Suppressor macrophage (primary cell): ENCODE measurements around the gene MINDY1.
A peak's percentile ranks its signal among the peaks of the same experiment; 100 is the strongest.

Experiments
- DNase-seq, 4 experiments: peaks; one replicate each; pipeline ENCODE4 v3.0.0-alpha.2; 2020 to 2022
- total RNA-seq, 17 experiments: gene quantifications; one replicate each; lab custom pipeline; 2026; ENCODE audit warnings: mixed read lengths in 6 of 17, inconsistent platforms in 3 of 17; lab: John Stamatoyannopoulos, UW

MINDY1 gene, protein sequence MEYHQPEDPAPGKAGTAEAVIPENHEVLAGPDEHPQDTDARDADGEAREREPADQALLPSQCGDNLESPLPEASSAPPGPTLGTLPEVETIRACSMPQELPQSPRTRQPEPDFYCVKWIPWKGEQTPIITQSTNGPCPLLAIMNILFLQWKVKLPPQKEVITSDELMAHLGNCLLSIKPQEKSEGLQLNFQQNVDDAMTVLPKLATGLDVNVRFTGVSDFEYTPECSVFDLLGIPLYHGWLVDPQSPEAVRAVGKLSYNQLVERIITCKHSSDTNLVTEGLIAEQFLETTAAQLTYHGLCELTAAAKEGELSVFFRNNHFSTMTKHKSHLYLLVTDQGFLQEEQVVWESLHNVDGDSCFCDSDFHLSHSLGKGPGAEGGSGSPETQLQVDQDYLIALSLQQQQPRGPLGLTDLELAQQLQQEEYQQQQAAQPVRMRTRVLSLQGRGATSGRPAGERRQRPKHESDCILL
- total RNA-seq: 6.0 to 26.5 (median 18.0) reads per million in 17 experiments

DNA sequence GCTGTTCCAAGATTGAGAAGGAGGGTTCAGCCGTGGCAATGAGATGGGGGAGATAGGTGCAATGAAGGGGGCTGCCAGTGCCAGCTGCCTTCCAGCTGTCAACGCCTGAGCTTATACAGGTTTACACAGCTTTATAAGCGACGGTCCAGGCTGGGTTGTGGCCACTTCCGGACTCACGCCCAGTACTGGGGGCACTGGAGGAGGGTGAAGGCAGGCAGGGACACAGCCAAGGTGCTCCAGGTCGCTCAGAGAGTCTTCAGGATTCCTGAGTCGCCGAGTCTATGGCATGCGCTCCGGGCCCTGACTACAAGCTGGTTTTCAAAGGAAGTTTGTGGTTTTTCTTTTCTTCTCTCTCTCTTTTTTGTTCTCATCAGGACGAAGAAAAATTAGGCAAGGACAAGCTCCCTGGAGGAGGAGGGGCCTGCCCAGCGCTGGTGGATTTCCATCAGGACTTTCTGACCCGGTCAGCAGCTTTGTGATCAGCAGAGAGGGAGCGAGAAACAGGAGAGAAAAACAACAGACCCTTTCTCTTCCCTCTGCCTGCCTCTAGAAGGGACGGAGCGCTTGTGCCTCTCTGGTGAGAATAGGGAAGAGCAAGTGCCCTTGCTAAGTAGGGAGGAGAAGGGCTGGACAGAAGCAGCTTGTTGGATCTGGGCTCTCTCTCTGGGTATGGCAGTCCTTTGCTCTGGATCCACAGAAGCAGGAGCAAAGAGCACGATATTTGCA lies at the start of gene MINDY1:
Gene MINDY1 (minus strand): TSS at position 576 of the 726 bp plus-strand sequence. CDS start 4,285 bp downstream, outside the sequence.
- peak; percentile 72 to 84 (median 83) for DNase-seq

DNA sequence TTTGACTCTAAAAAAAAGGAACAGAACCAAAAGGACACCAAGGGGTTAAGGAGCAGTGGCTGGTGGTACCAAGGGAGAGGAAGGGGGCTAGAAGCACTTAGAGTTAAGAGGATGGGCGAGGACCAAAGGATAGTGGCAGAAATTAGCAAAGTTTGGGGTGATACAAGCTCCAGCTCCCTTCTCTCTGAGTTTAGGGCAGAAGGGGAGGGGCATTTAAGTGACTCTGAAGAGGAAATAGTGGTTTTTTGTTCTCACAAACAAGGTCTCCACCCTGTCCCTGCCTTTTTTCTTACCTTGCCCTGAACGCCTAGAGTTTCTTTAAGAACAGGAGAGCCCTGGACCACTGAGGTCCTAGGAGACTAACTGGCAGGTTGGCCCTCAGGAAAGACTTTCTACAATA lies 49.4 kb upstream of the MINDY1 start:
- no peak for DNase-seq

DNA sequence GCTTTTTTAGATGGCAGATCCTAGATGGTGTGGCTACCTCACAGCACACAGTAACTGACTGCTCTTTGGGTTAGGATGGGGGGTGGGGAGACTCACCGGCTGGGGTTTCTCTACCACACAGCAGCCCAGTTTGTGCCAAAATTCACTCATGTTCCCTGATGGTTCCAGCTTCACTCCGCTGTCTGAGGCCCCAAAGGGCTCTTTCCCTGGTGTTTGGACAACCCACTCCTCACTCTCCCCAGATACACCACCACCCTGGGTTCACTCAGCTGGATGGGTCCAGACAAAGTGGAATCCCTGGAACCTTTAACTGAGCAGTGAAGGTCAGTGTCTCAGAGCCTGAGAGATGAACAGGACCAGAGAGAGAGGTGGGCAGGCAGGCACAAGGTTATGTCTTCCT lies 48.9 kb upstream of the MINDY1 start:
- DNase-seq: no peak

DNA sequence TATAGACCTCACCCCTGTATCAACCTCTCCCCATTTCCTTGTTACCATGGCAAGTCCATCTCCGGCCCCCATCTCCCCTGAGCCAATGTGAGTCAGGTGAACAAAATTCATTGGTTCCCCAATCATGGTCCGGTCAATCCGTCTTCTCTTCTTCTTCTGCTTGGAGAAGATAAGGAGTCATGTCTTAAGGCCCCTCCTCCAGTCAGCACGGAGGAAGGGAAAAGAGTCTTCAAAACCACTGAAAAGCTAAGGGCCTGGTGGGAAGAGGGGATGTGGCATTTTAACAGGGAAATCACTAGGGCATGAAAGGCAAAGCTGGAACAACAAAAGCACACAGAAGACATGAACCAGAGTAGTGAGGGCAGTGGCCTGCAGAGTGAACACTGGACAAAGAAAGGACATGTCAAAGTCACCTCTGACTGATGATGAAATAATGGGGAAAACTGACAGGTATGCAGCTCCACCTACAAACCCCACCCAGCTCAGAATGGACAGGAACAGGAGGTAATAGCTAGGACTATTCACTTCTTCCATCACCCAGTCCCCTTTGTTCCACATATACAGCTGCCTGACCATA lies 48.4 kb upstream of the MINDY1 start:
- DNase-seq: no peak

DNA sequence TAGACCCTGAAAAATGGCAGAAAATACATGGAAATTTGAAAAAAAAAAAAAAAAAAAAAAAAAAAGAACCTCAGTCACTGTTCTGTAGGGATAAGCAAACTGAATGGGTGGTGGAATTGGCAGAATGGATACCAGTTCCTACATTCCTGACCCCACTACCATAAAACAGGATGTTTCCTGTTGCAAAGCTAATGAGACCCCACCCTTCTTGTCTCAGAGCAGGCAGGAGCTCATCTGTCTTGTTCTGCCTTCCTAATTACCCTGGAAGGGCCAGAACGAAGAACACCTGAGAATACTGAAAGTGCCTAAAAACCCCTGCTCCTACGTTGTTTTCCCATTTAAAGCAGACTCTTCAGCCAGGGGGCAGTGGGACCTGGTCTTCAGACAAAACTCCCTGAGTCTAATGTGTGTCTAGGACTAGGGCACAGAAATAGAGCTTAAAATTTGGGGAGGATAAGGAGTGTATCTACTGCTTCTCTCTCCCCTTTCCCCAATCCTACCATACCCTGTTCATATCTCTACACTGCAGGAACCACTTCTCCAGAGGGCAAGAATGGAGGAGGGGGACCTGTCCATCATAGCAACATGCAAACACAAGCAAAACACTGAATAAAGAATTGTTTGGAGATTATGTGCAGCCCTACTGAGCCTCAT lies 44.8 kb upstream of the MINDY1 start:
- no peak for DNase-seq

DNA sequence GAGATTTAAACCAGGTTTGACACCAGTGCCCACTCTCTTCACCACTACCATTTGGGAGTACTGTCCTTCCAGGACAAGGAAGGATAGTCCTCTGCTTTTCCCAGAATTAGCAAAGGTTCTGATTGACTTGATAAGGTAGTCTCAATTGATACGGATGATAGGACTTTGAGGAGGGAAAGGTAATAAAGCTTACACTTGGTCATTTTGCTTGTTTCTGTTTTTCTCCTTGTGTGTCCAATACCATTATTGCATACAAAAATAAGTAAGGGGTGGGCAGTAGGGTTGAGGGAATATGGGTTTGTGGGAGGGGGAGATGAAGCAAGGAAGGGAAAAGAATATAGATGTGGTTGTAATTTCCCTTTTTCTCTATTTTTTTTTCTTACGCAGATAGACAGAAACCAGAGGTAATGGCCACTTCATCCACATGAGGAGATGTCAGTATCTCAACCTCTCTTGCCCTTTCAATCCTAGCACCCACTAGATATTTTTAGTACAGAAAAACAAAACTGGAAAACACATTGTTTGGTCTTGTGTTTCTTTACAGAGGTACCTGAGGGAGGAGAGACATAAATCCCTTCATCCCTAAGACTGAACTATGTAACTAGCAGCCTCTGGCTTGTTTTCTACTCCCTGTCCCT lies 43.5 kb upstream of the MINDY1 start:
- no peak for DNase-seq

DNA sequence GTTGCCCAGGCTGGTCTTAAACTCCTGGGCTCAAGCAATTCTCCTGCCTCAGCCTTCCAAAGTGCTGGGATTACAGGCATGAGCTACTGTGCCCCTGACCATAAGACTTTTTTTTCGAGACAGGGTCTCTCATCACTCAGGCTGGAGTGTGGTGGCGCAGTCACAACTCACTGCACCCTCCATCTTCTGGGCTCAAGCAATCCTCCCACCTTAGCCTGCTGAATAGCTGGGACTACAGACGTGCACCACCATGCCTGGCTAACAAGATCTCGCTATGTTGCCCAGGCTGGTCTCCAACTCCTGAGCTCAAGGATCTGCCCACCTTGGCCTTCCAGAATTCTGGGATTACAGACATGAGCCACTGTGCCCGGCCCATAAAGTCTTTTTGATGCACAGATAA lies 42.8 kb upstream of the MINDY1 start:
- DNase-seq: no peak

DNA sequence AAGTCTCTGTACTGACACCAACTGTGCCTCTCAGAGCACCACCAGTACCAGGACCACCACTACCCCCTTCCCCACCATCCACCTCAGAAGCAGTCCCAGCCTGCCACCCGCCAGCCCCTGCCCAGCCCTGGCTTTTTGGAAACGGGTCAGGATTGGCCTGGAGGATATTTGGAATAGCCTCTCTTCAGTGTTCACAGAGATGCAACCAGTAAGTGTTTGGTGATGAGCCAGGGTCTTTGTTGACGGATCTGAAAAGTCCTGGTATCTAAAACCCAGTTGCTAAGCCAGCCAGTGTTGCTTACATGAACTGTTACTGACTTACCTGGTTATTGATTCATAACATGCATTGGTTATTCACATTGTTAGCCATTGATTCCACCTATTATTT lies 41.9 kb upstream of the MINDY1 start:
- DNase-seq: no peak

DNA sequence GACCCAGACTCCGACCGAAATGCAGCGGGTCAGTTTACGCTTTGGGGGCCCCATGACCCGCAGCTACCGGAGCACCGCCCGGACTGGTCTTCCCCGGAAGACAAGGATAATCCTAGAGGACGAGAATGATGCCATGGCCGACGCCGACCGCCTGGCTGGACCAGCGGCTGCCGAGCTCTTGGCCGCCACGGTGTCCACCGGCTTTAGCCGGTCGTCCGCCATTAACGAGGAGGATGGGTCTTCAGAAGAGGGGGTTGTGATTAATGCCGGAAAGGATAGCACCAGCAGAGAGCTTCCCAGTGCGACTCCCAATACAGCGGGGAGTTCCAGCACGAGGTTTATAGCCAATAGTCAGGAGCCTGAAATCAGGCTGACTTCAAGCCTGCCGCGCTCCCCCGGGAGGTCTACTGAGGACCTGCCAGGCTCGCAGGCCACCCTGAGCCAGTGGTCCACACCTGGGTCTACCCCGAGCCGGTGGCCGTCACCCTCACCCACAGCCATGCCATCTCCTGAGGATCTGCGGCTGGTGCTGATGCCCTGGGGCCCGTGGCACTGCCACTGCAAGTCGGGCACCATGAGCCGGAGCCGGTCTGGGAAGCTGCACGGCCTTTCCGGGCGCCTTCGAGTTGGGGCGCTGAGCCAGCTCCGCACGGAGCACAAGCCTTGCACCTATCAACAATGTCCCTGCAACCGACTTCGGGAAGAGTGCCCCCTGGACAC lies 41.4 kb upstream of the MINDY1 start:
- peak; percentile 50 to 70 (median 60) for DNase-seq

DNA sequence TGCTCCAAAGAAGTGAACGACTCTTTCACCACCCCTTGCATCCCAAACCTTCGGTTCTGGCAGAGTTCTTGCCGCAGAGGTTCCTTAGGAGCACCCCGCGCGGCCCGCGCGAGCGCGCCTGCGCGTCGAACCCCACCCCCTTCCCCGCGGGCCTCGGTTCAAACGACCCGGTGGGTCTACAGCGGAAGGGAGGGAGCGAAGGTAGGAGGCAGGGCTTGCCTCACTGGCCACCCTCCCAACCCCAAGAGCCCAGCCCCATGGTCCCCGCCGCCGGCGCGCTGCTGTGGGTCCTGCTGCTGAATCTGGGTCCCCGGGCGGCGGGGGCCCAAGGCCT lies 40.9 kb upstream of the MINDY1 start, which contains the start of gene C1orf56:
Gene C1orf56 (plus strand): TSS at position 161 of the 334 bp plus-strand sequence. CDS start 97 bp downstream, at position 258.
- peak; percentile 23 to 69 (median 34) for DNase-seq

DNA sequence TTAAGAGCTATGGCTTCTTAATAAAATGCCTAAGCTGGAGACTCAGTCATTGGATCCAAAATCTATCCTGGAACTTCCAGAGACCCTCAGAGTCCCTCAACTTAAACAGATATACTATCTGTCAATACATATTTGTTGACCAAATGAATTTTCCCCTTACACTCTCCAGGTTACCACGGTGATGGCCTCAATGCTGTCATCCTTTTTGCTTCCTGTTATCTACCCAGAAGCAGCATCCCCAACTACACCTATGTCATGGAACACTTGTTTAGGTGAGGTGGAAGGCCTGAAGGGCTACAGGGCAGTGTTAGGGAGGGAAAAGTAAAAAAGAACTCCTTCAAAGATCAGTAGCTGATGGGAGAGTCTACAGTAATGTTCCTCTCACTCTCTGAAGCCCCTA lies 36.5 kb upstream of the MINDY1 start:
- no peak for DNase-seq

DNA sequence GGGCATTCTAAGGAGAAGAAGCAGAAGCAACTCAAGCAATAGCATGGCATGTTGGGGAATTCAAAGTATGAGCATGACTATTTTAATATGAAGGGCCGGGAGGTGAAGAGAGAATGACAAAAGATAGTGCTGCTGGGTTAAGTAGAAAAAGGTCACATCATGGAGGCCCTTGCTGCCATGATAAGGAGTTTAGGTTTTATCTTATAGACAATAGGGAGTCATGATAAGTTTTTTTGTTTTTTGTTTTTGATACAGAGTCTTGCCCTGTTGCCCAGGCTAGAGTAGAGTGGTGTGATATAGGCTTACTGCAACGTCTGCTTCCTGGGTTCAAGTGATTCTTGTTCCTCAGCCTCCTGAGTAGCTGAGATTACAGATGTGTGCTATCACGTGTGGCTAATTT lies 32.8 kb upstream of the MINDY1 start:
- no peak for DNase-seq

DNA sequence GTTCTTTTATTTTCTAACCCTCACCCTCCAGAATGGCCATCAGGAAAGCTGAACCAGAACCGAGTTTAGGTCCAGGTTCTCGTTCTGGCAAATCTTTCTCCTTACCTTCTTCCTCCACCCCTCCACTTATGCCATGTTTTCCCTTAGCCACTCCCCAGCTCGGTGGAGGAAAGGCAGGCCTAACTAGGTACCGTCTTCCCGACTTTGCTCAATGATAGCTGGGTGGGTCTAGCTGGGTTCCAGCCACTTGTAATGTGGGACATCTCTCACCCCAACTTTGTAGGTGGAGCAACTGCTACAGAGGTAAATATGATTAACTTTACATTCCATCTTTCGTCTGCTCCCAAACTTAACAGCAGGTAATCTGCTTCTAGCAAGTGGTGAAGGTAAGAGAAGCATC lies 30.3 kb upstream of the MINDY1 start:
- DNase-seq: no peak

DNA sequence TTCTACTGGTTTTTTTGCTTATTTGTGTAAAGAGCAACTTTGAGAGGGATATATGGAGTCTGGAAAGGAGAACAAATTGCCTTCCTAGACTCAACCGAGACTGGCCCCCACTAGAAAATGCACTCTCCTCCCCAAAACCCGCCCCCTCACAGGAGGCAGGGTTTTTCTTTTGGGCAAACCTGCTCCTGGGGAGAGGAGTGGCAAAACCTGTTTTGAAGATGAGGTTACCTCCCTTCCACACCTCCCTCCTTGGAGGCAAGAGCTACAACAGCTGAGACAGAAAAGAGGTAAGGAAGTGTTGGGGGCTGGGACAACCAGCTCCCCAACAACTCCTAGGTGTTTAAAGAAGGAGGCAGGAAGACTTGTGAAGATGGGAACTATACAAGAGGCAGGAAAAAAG lies 29.7 kb upstream of the MINDY1 start, which contains the start of gene BNIPL:
Gene BNIPL (plus strand): TSS at position 231 of the 400 bp plus-strand sequence. CDS start 140 bp downstream, at position 371.
- DNase-seq: no peak

DNA sequence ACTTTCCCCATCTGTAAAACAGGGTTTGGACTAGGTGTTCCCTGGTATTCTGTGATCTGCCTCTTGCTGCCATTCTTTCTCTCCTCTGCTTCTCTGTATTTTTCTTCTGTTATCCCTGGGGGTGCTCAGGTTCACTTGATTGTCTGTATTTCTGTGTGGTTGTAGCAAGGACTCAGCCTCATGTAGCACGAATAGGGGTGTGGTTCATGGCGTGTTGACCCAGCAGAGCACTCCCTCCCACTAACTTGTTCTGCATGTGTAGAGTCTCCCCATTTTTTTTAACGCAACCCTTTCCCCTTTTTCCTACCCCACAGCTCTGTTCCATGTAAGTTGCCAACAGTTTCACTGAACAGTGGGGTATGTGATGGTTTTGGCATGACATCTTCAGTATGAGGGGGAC lies 28.5 kb upstream of the MINDY1 start:
- DNase-seq: no peak

DNA sequence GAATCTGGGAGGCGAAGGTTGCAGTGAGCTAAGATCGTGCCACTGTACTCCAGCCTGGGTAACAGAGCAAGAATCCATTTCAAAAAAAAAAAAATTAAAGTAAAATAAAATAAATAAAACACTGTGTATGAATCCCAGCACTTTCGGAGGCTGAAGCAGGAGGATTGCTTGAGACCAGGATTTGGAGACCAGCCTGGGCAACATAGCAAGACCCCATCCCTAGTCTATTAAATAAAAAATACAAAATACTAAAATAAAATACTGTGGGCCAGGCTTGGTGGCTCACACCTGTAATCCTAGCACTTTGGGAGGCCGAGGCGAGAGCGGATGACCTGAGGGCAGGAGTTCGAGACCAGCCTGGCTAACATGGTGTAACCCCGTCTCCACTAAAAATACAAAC lies 25.5 kb upstream of the MINDY1 start:
- no peak for DNase-seq

DNA sequence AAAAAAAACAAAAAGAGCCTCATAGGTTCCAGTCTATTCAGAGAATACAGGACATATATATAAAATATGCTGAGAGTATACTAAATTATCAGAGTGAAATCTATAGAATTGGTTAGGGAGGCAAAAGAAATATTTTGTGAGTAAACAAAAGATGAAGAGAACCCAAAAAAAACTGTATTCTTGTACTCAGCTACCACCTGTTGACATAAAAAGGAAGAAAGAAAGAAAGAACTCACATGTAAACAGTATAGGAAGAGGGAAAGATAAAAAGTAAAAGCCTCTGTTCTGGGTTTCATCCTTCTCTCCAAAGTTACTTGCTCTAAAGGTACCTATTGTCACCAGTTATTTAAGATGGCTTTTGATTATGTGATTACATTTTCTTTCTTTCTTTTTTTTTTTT lies 19.8 kb upstream of the MINDY1 start:
- DNase-seq: no peak

DNA sequence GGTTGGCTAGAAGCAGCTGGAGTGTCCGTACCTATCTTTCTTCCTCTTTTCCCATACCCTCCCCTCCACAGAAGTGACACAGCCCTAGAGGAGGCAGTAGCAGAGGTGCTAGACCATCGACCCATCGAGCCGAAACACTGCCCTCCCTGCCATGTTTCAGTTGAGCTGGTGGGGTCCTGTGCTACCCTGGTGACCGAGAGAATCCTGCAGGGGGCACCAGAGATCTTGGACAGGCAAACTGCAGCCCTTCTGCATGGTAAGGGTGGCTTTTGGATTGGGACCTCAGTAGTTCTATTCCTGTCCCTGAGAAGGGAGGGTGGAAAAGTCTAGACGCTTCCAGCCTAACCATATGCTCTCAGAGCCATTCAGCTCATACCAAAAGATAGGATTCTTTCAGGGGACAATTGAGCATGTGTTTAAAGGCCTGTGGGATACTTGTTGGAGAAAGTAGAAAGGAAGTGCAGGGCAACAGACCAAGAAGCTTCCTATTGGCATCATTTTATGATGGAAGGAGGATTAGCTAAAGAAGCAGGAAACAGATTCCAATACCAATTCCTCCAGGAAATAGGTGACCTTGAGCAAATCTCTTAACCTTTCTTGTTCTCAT lies 17.9 kb upstream of the MINDY1 start:
- DNase-seq: peak; percentile 83 to 92 (median 86)

DNA sequence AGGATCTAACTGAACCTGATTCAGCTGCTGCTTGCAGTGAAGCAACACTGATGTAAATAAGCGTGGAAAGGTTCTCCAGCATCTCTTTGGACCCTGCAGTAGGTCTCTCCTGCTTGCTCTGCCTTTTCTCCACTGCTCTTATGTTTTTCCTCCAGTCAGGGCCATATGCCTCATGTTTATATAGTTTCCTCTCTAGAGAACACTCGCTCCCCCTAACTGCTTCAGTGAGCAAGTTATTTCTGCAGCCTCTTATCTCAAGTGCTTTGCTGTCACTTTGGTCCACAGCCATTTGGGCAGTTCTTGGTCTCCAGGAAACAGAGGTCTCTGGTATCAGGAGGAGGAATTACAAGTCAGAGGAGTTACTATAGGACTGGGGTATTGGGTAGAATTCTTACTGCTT lies 6.8 kb upstream of the MINDY1 start:
- DNase-seq: no peak

DNA sequence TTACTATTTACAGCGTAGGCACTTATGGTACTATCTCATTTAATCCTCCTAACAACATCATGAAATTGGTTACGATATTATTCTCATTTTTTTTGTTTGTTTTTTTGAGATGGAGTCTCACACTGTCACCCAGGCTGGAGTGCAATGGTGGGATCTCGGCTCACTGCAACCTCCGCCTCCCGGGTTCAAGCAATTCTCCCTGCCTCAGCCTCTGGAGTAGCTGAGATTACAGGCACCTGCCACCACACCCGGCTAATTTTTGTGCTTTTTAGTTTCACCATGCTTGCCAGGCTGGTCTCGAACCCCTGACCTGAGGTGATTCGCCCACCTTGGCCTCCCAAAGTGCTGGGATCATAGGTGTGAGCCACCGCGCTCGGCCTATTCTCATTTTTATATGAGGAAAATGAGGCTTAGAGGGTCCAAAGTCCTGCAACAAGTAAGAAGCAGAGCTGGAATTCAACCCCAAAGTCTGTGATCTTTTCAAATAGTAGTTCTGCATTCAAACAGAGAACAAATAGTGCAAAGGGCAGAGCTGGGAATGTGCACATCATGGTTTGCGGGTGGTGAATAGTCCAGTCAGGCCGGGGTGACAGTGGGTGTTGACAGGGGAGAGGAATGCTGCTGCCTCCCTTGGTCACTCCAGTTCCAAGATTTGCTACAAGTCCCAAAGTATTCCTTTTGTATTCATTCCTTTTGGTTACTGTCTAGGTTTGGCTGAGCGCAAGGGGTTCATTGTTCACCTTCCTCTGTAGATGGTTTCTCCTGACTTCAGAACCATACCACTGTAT lies 6.2 kb upstream of the MINDY1 start:
- DNase-seq: no peak
